Measurements from ENCODE around the gene KIF2A.
A peak's percentile ranks its signal among the peaks of the same experiment; 100 is the strongest.
"Not testable (repeated sequence)": the region's sequence is repeated elsewhere in the genome, so short reads cannot be mapped to it uniquely, and the experiment has no call there.

Gene KIF2A

GRCh38 chr5:62305715-62306322 is at the start of gene KIF2A:
TSS of gene KIF2A (plus strand) at chr5:62306206. CDS start at chr5:62306473, 267 bp downstream.
- DNase-seq: peak; percentile 94 to 98 (median 94)

GRCh38 chr5:62257020-62257367 is 49.0 kb upstream of the KIF2A start:
- DNase-seq: no peak

- no peak for DNase-seq
Observed at GRCh38 chr5:62258654-62259053, 47.4 kb upstream of the KIF2A start.

GRCh38 chr5:62259699-62260250 is 46.2 kb upstream of the KIF2A start:
- no peak for DNase-seq

GRCh38 chr5:62260513-62260912 is 45.5 kb upstream of the KIF2A start:
- DNase-seq: peak in 1 of 3 experiments; percentile 1

GRCh38 chr5:62263401-62263800 is 42.6 kb upstream of the KIF2A start:
- DNase-seq: no peak

GRCh38 chr5:62265648-62266112 is 40.3 kb upstream of the KIF2A start:
- DNase-seq: no peak

- DNase-seq: no peak
Observed at GRCh38 chr5:62266573-62266972, 39.4 kb upstream of the KIF2A start.

- peak in 2 of 3 experiments; percentile 8 to 42 for DNase-seq
Observed at GRCh38 chr5:62268234-62268633, 37.8 kb upstream of the KIF2A start.

- DNase-seq: no peak
Observed at GRCh38 chr5:62268792-62269191, 37.2 kb upstream of the KIF2A start.

- no peak for DNase-seq
Observed at GRCh38 chr5:62271370-62271769, 34.6 kb upstream of the KIF2A start.

- no peak for DNase-seq
Observed at GRCh38 chr5:62271870-62272269, 34.1 kb upstream of the KIF2A start.

GRCh38 chr5:62273687-62274086 is 32.3 kb upstream of the KIF2A start:
- no peak for DNase-seq

GRCh38 chr5:62275581-62275980 is 30.4 kb upstream of the KIF2A start:
- no peak for DNase-seq

GRCh38 chr5:62281411-62281810 is 24.6 kb upstream of the KIF2A start:
- no peak for DNase-seq

- DNase-seq: no peak
Observed at GRCh38 chr5:62282064-62282463, 23.9 kb upstream of the KIF2A start.

- DNase-seq: no peak
Observed at GRCh38 chr5:62283005-62283404, 23.0 kb upstream of the KIF2A start.

GRCh38 chr5:62283861-62284260 is 22.1 kb upstream of the KIF2A start:
- no peak for DNase-seq

- DNase-seq: no peak
Observed at GRCh38 chr5:62284946-62285891, 20.8 kb upstream of the KIF2A start.

GRCh38 chr5:62286834-62287233 is 19.2 kb upstream of the KIF2A start:
- DNase-seq: no peak

GRCh38 chr5:62287237-62287636 is 18.8 kb upstream of the KIF2A start:
- no peak for DNase-seq

- no peak for DNase-seq
Observed at GRCh38 chr5:62288118-62288517, 17.9 kb upstream of the KIF2A start.

- no peak for DNase-seq
Observed at GRCh38 chr5:62289813-62290212, 16.2 kb upstream of the KIF2A start.

GRCh38 chr5:62291829-62292228 is 14.2 kb upstream of the KIF2A start:
- not testable (repeated sequence) for DNase-seq
